Keratinocyte (primary cell): ENCODE results near the gene BCAS1. TPM values are rescaled to one million over a fixed set of nuclear protein-coding genes. Genes with fewer than 3 reads are reported as not detected.

ENCODE experiments used
- DNase-seq: peaks from one replicate; pipeline ENCODE4 v3.0.0-alpha.2; 2011; ENCODE audit warnings: low read depth, missing footprints, low spot score
- FAIRE-seq: peaks from 2 replicates; lab custom pipeline; 2011; peaks lifted over from hg19 to GRCh38; lab: Jason Lieb, UNC
- H2AFZ ChIP-seq: 2 replicates; pipeline ENCODE4 v1.6.0; 2012; ENCODE audit warnings: low read length, control low read depth, inconsistent platforms; ENCODE audit not compliant: control insufficient read depth
- H3K27ac ChIP-seq: 2 replicates; pipeline ENCODE4 v1.5.1; 2011; ENCODE audit warnings: low read length; ENCODE audit not compliant: control insufficient read depth, insufficient read depth
- H3K27me3 ChIP-seq: 3 replicates; pipeline ENCODE4 v1.6.0; 2011; ENCODE audit warnings: low read length; ENCODE audit not compliant: control insufficient read depth, insufficient read depth; ENCODE audit errors: extremely low read depth
- H3K36me3 ChIP-seq, 2 experiments: 2 replicates in 1 of 2; 3 replicates in 1 of 2; pipeline ENCODE4 v1.5.1; 2011; ENCODE audit warnings: low read length in 2 of 2, mild to moderate bottlenecking in 1 of 2; ENCODE audit not compliant: control insufficient read depth in 2 of 2, insufficient read depth in 2 of 2; ENCODE audit errors: extremely low read depth in 1 of 2
- H3K4me1 ChIP-seq: 3 replicates; pipeline ENCODE4 v1.5.1; 2011; ENCODE audit warnings: low read length; ENCODE audit not compliant: control insufficient read depth, insufficient read depth; ENCODE audit errors: extremely low read depth
- H3K4me2 ChIP-seq: 3 replicates; pipeline ENCODE4 v1.6.0; 2011; ENCODE audit warnings: low read depth, low read length; ENCODE audit not compliant: control insufficient read depth, insufficient read depth; ENCODE audit errors: extremely low read depth
- H3K4me3 ChIP-seq, 3 experiments: fragments of 200-600 bp in 1 of 3; sonication (generic) in 1 of 3; 2 replicates in 2 of 3; 3 replicates in 1 of 3; pipeline ENCODE4 v1.5.1; 2011 to 2016; ENCODE audit warnings: low read length in 3 of 3, mild to moderate bottlenecking in 3 of 3, control low read depth in 2 of 3, inconsistent platforms in 1 of 3, low read depth in 1 of 3, mixed read lengths in 1 of 3, mixed run types in 1 of 3, moderate library complexity in 1 of 3; ENCODE audit not compliant: control insufficient read depth in 2 of 3, insufficient read depth in 2 of 3; ENCODE audit errors: extremely low read depth in 1 of 3
- H3K79me2 ChIP-seq: 2 replicates; pipeline ENCODE4 v1.6.0; 2012; ENCODE audit warnings: low read length; ENCODE audit not compliant: control insufficient read depth, insufficient read depth
- H3K9ac ChIP-seq: 3 replicates; pipeline ENCODE4 v1.6.0; 2011; ENCODE audit warnings: low read length; ENCODE audit not compliant: control insufficient read depth, insufficient read depth; ENCODE audit errors: extremely low read depth
- H3K9me1 ChIP-seq: 3 replicates; pipeline ENCODE4 v1.6.0; 2011; ENCODE audit warnings: low read length; ENCODE audit not compliant: control insufficient read depth, insufficient read depth; ENCODE audit errors: extremely low read depth
- H3K9me3 ChIP-seq: 2 replicates; pipeline ENCODE4 v1.5.1; 2012; ENCODE audit warnings: low read depth, low read length; ENCODE audit not compliant: control insufficient read depth
- H4K20me1 ChIP-seq: 3 replicates; pipeline ENCODE4 v1.6.0; 2011; ENCODE audit warnings: low read length; ENCODE audit not compliant: control insufficient read depth, insufficient read depth; ENCODE audit errors: extremely low read depth
- EZH2 ChIP-seq: IDR thresholded peaks from one replicate; pipeline ENCODE4 v1.6.1; 2012; ENCODE audit warnings: inconsistent platforms, mild to moderate bottlenecking, low read length, moderate library complexity
- dilution Hi-C: fragments of 300-500 bp; cut with MboI; formaldehyde crosslinking; loops from one replicate; pipeline ENCODE4 v1.7.0; 2020; ENCODE audit warnings: low sequenced_read_pairs; ENCODE audit not compliant: extremely low pct_ligation_motif_present
- polyA plus RNA-seq, 5 experiments: library from polyadenylated mRNA; depleted of rRNA in 3 of 5; stranded (reverse) in 3 of 5; stranded (forward) in 1 of 5; unstranded in 1 of 5; fragments of >200 nt; gene quantifications; 1 replicate in 1 of 5; 2 replicates in 3 of 5; 3 replicates in 1 of 5; pipeline versions ENCODE4 v1.2.1 to v1.2.3, GENCODE V29; 2011 to 2012; ENCODE audit warnings: missing spikeins in 2 of 5, low read depth in 1 of 5, low replicate concordance in 1 of 5
- TF ChIP-seq, protein P1 (sequence below), 3 experiments: IDR thresholded peaks in 1 of 3; conservative IDR thresholded peaks in 1 of 3; optimal IDR thresholded peaks in 1 of 3; 2 replicates in 2 of 3; 3 replicates in 1 of 3; pipeline versions ENCODE3 to v1.5.1; 2011; ENCODE audit warnings: low read length in 3 of 3, mild to moderate bottlenecking in 3 of 3, moderate library complexity in 2 of 3, control low read depth in 1 of 3, inconsistent platforms in 1 of 3; ENCODE audit not compliant: insufficient read depth in 2 of 3; ENCODE audit errors: extremely low read depth in 1 of 3

The BCAS1 gene
- polyA plus RNA-seq, 1 donor (not counting 4 experiments of a cell fraction or from before 2014, with no cell fraction given) = not detected

DNA sequence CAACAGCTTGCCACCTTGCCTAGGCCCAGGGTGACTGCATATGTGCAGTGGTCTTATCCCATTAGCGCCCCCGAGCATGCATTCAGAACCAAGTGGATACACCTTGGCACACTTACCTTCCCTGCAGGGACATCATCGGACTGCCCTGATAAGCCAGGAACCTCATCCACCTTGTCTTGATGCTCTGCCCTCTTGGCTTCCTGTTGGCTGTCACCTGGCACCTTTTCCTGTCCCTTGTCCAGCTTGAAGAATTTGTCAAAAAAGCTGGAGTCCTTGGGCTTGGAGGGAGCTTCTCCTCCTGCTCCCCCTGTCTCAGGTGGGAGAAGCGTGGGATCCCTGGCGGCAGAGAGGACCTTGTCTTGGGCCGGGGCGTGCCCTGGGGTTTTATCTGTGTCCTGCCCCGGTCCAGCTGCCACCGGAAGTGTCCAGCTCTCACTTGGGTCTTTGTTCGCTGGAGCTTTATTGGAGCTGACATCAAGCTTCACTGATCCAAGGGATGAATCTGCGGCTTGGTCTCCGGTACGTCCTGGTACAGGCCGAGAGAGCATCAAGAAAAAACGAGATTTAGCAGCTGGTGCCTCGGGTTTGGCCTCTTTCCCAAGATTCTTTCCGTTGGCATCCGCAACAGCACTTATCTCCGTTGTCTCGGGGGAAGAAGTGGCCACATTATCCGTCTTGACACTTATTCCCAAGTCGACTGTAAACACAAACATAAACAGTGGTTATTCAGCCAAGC lies 42.0 kb downstream of the BCAS1 start:
- H3K79me2 ChIP-seq = no peaks in the 10 kb centered on the region
- no peak for DNase-seq
- dilution Hi-C loops = no loop called here
- no peak overlapping the region for H3K27ac ChIP-seq
- H3K36me3 ChIP-seq = no peaks in the 10 kb centered on the region
- H3K9me1 ChIP-seq = no peaks in the 10 kb centered on the region
- H3K27me3 ChIP-seq = peaks cover 3% of the 10 kb centered on the region
- no peak overlapping the region for H2AFZ ChIP-seq
- H3K9me3 ChIP-seq = no peaks in the 10 kb centered on the region
- no peak for FAIRE-seq
- no peaks in the 10 kb centered on the region for H3K4me1 ChIP-seq
- no peak overlapping the region for H3K4me2 ChIP-seq
- TF ChIP-seq, protein P1, sequence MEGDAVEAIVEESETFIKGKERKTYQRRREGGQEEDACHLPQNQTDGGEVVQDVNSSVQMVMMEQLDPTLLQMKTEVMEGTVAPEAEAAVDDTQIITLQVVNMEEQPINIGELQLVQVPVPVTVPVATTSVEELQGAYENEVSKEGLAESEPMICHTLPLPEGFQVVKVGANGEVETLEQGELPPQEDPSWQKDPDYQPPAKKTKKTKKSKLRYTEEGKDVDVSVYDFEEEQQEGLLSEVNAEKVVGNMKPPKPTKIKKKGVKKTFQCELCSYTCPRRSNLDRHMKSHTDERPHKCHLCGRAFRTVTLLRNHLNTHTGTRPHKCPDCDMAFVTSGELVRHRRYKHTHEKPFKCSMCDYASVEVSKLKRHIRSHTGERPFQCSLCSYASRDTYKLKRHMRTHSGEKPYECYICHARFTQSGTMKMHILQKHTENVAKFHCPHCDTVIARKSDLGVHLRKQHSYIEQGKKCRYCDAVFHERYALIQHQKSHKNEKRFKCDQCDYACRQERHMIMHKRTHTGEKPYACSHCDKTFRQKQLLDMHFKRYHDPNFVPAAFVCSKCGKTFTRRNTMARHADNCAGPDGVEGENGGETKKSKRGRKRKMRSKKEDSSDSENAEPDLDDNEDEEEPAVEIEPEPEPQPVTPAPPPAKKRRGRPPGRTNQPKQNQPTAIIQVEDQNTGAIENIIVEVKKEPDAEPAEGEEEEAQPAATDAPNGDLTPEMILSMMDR (optimal IDR thresholded peaks at IDR 0.05 in 1 of 3, IDR thresholded peaks at IDR 0.05 in 1 of 3, conservative IDR thresholded peaks at IDR 0.05 in 1 of 3; ENCODE audit: extremely low read depth in 1 of 3, insufficient read depth in 2 of 3, low read length in 3 of 3) = no peak
- TF ChIP-seq EZH2 = no peak
- no peak overlapping the region for H3K4me3 ChIP-seq
- no peaks in the 10 kb centered on the region for H4K20me1 ChIP-seq
- H3K9ac ChIP-seq = no peak overlapping the region

DNA sequence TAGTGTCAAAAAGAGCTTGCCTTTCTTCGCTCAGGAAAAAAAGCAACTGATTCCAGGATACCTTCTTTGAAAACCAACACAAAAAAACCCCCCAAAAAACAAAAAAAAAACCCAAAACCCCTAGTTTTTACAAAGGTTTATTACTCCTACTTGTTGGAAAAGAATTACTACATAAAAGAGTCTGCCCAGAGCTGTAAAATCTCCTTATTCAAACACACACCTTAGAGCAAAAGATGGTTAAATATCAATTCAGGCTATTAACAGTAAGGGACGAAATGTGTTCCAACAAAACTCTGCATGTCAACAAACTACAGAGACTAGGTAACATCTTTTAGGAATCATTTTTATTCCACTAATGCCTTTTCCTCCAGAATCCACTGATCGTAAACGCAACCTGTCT lies 42.7 kb downstream of the BCAS1 start:
- Histone ChIP-seq H3K9me3 (no peaks in the 10 kb centered on the region), H4K20me1 (no peaks in the 10 kb centered on the region), H2AFZ (no peak overlapping the region), H3K9me1 (no peaks in the 10 kb centered on the region), H3K4me1 (no peaks in the 10 kb centered on the region), H3K9ac (no peak overlapping the region), H3K27me3 (peaks cover 3% of the 10 kb centered on the region), H3K79me2 (no peaks in the 10 kb centered on the region), H3K4me3 (no peak overlapping the region), H3K27ac (no peak overlapping the region), H3K36me3 (no peaks in the 10 kb centered on the region), H3K4me2 (no peak overlapping the region)
- DNase-seq (no peak), FAIRE-seq (no peak)
- TF ChIP-seq EZH2 = no peak
- TF ChIP-seq, protein P1 (optimal IDR thresholded peaks at IDR 0.05 in 1 of 3, IDR thresholded peaks at IDR 0.05 in 1 of 3, conservative IDR thresholded peaks at IDR 0.05 in 1 of 3; ENCODE audit: extremely low read depth in 1 of 3, insufficient read depth in 2 of 3, low read length in 3 of 3) = no peak
- dilution Hi-C loops = no loop called here
